Caki2 (cell line): Measurements from ENCODE around the gene AIP. TPM values are rescaled to one million over a fixed set of nuclear protein-coding genes. Genes with fewer than 3 reads are reported as not detected.

Experiments used
- DNase-seq: peaks from one replicate; pipeline ENCODE4 v3.0.0-alpha.2; 2015; ENCODE audit warnings: low read depth
- in situ Hi-C: cut with HindIII; loops from 2 replicates; pipeline ENCODE4 v1.10.0; 2016; ENCODE audit warnings: low sequenced_read_pairs, low pct_unique_long_range_greater_than_20kb, mixed read lengths
- total RNA-seq: library from RNA; depleted of rRNA; stranded (reverse); fragments of >200 nt; shearing (Covaris generic); gene quantifications from 2 replicates; pipeline ENCODE4 v1.2.3, GENCODE V29; 2014; ENCODE audit warnings: low replicate concordance

AIP gene
- total RNA-seq, 1 experiment from 2014 or later = 91.4 TPM

DNA sequence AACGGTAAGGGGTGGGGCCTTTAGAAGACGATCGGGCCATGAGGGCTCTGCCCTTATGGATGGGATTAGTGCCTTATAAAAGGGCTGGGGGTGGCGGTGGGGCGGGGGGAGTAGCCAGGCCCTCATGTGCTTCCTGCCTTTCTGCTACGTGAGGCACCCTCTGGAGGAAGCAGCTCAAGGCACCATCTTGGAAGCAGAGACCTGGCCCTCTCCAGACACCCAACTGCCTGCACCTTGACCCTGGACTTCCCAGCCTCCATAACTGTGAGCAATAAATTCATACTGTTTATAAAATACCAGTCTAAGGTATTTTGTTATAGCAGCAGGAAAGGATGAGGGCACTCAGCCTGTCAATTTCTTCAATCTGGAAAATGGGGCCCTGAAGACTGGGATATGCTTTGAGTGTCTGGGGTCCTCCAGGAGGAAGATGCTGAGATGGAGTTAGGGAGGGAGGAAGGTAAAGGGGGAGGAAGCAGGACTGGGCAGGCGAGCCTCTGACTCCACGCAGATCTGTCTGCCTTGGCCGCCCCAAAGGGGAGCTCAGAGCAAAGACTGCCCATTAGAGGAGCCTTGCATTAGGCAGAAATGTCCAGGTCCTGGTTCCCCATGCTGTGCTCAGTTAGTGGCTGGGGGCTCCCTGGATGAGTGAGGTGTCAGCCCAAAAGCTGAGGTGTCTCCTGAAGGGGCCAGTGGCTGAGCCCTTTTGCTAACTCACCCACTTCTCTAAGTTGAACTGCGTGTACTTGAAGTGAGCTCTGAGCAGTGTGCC lies 35.1 kb downstream of the AIP start:
- in situ Hi-C loops = no loop called here

GRCh38 chr11:67519726-67520125 lies 36.9 kb downstream of the AIP start:
- in situ Hi-C loops = no loop called here
- no peak for DNase-seq

More for the DNA sequence above, 35.1 kb downstream of the AIP start:
- DNase-seq = no peak

DNA sequence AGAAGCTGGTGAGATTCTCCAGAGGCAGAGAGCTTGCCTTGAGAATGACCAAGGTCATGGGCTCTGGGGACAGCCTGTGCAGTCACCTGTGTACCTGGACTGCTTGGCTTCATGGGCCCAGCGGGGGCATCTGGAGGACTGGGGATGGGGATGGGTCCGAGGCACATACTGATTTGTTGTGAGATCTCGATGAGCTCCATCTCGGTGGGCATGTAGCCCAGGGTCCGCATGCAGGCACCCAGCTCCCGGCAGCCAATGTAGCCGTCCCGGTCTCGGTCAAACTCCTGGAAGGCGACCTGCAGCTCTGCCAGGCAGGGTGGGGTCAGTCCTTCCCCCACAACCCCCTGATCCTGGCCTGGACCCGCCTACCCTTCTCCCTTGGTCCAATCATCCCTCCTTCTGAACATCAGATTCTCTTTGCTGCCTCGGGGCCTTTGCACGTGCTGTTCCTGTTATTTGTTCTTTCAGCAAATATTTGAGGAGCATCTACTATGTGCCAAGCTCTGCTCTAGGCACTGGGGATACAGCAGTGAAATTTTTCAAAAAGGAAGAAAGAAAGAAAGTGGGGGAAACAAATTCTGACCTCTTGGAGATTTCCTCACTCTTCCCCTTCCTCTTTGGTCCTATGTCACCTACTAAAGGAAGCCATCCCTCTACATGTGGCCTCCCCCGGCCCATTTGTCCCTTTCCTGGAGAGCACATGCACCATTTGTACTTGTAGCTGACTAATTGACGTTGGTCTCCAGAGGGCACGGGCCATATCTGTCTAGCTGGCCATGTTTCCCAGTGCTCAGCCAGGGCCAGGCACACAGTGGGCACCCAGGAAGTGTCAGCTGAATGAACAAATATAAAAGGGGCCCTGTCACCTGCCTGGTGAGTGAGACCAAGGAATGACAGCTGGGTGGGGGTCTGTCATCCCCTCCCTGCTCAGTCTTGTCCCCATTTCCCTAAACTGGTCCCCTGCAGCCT lies 38.3 kb downstream of the AIP start:
- in situ Hi-C loops = no loop called here
- DNase-seq = no peak

DNA sequence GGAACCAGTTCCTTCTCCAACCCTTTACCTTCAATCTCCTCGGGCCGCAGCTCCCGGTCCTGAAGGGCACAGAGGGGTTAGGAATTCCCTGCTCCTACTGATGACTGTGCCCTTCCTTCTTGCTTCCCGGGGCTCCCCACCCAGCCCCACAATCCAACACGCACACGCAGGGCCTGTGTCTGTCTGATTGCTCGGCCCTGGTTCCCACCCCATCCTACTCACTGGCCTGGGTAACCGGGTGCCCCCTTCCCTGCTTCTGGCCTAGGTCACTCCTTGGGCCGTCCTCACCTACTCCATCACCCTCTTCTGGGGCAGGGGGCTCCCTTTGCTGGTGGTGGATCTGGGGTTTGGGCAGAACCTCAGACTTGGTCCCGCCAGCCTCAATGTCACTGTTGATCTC lies 39.1 kb downstream of the AIP start:
- DNase-seq = no peak
- in situ Hi-C loops = no loop called here

DNA sequence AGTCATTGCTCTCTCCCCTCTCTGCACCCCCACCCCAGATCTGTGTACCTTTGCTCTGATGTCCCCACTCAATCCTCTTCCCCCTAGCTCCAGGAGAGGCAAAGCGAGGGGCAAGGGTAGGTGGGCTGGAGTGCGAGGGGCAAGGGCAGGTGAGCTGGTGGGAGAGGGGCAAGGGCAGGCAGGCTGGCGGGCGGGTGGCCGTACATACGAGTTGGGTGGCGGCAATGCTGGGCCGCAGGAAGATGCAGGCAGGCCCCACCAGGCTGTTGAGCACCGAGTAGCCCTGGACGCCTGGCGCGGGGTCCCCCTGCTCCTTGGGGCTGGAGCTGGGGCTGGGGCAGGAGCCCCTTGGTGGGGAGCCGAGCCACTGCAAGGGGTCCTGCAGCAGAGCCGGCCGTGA lies 39.5 kb downstream of the AIP start:
- DNase-seq = no peak
- in situ Hi-C loops = no loop called here

GRCh38 chr11:67522844-67523555 lies 40.2 kb downstream of the AIP start, which contains the start of gene CABP2:
CABP2 (minus strand) TSS chr11:67523446; CDS start chr11:67523326, 120 bp downstream.
- in situ Hi-C loops = no loop called here
- no peak for DNase-seq

DNA sequence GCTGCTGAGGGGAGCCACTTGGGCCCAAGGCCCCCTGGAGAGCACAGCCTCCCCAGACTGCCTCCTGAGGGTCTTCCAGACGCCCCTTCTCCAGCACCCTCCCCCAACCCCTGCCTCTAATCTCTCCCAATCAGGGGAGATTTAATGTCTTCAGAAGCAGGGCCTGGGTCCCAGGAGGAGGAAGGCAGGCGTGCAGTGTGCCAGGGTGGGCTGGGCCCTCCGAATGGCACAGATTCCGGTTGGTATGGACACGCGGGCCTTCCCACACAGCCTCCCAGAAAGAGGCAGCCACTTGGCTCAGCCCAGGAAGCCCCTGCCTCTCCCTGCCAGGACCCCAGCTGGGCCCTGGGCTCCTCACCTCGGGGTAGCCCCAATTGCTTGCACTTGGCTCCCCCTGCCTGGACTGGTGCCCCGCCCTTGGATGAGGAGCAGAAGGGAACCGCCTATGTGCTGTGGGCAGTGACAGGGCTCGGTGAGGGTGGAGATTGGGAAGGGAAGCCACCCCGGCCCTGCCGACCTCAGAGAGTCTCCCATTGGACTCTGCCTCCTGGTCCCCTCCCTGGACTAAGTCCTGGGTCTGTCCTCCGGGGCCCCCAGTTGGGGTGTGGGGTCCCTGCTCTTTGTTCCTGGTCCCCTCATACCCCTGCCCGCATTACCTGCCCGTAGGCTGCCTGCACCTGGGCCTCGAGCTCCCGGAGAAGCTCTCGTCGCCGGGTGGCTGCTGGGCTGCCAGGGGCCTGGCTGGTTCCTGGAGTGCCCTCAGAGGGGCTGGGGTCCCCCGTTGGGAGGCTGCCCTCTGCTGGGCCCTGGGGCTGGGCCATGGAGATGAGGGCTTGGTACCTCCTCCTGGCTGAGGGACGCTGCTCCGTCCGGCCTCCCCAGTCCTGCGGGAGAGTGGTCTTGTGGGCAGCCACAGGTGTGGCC lies 41.0 kb downstream of the AIP start:
- in situ Hi-C loops = no loop called here
- no peak for DNase-seq

GRCh38 chr11:67524480-67524808 lies 41.6 kb downstream of the AIP start:
- DNase-seq = no peak
- in situ Hi-C loops = no loop called here

DNA sequence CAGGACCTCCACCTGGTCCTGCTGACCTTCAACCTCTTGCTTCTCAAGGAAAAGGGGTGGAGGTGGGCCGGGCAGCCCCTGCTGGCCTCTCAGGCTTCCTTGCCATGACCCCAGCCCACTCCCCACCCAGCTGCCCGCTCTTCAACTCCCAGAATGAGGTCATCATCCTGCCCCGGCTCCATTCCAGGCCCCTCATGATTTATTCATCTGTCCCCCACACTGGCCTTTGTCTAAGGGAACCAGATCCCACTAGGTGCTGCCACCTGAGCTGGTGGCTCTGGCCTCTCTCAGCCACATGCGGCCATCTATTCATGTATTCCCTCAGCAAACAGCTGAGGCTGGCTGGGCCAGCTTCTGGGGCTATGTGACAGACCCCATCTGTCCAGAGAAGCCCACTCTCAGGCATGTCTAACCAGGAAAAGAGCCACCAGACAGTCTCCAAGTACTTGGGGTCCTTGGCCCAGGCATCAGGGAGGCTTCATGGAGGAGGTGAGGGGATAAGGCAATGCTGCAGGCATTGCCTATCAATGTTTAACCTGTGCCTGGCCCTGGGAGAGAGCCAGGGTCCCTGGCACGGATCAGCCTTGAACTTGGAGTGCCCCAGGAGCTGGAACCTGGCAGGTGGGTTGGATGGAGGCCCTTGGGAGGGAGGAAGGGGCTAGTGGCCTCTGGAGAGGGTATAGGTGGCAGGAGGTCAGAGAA lies 42.6 kb downstream of the AIP start:
- in situ Hi-C loops = no loop called here
- DNase-seq = no peak

DNA sequence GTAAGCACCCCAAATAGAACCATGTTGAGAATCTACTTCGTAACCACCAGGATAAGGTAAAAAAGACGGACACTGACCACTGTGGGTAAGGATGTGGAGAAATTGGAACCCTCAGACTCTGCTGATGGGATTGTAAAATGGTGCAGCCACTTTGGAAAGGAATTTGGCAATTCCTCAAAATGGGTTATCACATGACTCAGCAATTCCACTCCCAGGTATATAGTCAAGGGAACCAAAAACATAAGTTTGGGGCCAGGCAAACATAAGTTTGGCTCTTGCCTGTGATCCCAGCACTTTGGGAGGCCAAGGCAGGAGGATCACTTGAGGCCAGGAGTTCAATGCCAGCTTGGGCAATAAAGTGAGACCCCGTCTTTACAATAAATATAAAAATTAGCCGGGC lies 45.5 kb downstream of the AIP start:
- no peak for DNase-seq
- in situ Hi-C loops = no loop called here

DNA sequence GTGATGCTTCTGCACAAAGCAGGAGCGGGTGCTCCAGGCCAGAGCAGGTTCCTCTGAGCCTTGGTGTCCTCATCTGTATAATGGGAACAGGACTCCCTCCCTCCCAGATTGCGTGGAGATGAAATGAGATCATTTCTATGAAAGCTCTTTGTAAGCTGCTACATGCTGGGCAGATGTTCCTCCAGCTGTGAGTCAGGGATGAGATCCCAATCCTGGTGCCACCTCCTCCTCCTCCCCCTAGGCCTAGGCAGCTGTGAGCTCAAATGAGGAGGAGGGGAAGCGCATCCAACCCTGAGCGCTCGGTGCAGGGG lies 47.4 kb downstream of the AIP start:
- in situ Hi-C loops = no loop called here
- DNase-seq = no peak

- DNase-seq = no peak
- in situ Hi-C loops = no loop called here
These were observed 50.1 kb downstream of the AIP start for GRCh38 chr11:67532889-67533288.

- in situ Hi-C loops = no loop called here
These were observed 51.3 kb downstream of the AIP start for GRCh38 chr11:67534070-67534679.

GRCh38 chr11:67535561-67535960 lies 52.7 kb downstream of the AIP start:
- in situ Hi-C loops = no loop called here

More at GRCh38 chr11:67534070-67534679, 51.3 kb downstream of the AIP start:
- peak; percentile 16 for DNase-seq

GRCh38 chr11:67538306-67538705 lies 55.5 kb downstream of the AIP start:
- in situ Hi-C loops = no loop called here
- no peak for DNase-seq

More at GRCh38 chr11:67535561-67535960, 52.7 kb downstream of the AIP start:
- no peak for DNase-seq

- in situ Hi-C loops = no loop called here
- DNase-seq = no peak
These were observed 56.1 kb downstream of the AIP start for GRCh38 chr11:67538823-67539505.
